Osteoblast (primary cell): Measurements from ENCODE around the gene AUTS2. TPM values are rescaled to one million over a fixed set of nuclear protein-coding genes. Genes with fewer than 3 reads are reported as not detected.

ENCODE experiments used
- DNase-seq: peaks from one replicate; pipeline ENCODE4 v3.0.0; 2011; ENCODE audit warnings: low spot score, mixed read lengths; ENCODE audit not compliant: insufficient read length; ENCODE audit errors: missing footprints
- H2AFZ ChIP-seq: 2 replicates; pipeline ENCODE4 v1.6.0; 2011; ENCODE audit warnings: mild to moderate bottlenecking, low read length
- H3K27ac ChIP-seq: 2 replicates; pipeline ENCODE4 v1.5.1; 2011; ENCODE audit warnings: mild to moderate bottlenecking, low read depth, low read length, moderate library complexity
- H3K27me3 ChIP-seq: 2 replicates; pipeline ENCODE4 v1.6.0; 2012; ENCODE audit warnings: mild to moderate bottlenecking, control low read depth, inconsistent platforms, low read length, moderate library complexity; ENCODE audit not compliant: insufficient read depth
- H3K36me3 ChIP-seq: 2 replicates; pipeline ENCODE4 v1.5.1; 2011; ENCODE audit warnings: mild to moderate bottlenecking, low read length, control low read depth, moderate library complexity; ENCODE audit not compliant: insufficient read depth
- H3K4me1 ChIP-seq: 2 replicates; pipeline ENCODE4 v1.5.1; 2011; ENCODE audit warnings: mild to moderate bottlenecking, low read length, control low read depth, moderate library complexity; ENCODE audit not compliant: insufficient read depth
- H3K4me2 ChIP-seq: 2 replicates; pipeline ENCODE4 v1.6.0; 2011; ENCODE audit warnings: mild to moderate bottlenecking, low read length; ENCODE audit not compliant: insufficient read depth
- H3K4me3 ChIP-seq: fragments of 200-600 bp; sonication (generic); 3 replicates; pipeline ENCODE4 v1.5.1; 2012; ENCODE audit warnings: mild to moderate bottlenecking, low read length, inconsistent platforms; ENCODE audit not compliant: insufficient read depth
- H3K79me2 ChIP-seq: 2 replicates; pipeline ENCODE4 v1.6.0; 2012; ENCODE audit warnings: mild to moderate bottlenecking, low read length, control low read depth, inconsistent platforms; ENCODE audit not compliant: insufficient read depth
- H3K9me3 ChIP-seq: 2 replicates; pipeline ENCODE4 v1.5.1; 2011; ENCODE audit warnings: low read depth, low read length, control low read depth
- H4K20me1 ChIP-seq: 2 replicates; pipeline ENCODE4 v1.6.0; 2012; ENCODE audit warnings: mild to moderate bottlenecking, low read length, control low read depth; ENCODE audit not compliant: insufficient read depth
- total RNA-seq: library from RNA; depleted of rRNA; stranded (reverse); fragments of >200 nt; gene quantifications from 2 replicates; pipeline ENCODE4 v1.2.3, GENCODE V29; 2012
- TF ChIP-seq, protein P1 (sequence below): IDR thresholded peaks from 2 replicates; pipeline ENCODE4 v1.5.1; 2011; ENCODE audit warnings: mild to moderate bottlenecking, low read depth, low read length, moderate library complexity; ENCODE audit errors: extremely low read depth

Gene AUTS2
- total RNA-seq, 1 donor: 15.2 TPM

DNA sequence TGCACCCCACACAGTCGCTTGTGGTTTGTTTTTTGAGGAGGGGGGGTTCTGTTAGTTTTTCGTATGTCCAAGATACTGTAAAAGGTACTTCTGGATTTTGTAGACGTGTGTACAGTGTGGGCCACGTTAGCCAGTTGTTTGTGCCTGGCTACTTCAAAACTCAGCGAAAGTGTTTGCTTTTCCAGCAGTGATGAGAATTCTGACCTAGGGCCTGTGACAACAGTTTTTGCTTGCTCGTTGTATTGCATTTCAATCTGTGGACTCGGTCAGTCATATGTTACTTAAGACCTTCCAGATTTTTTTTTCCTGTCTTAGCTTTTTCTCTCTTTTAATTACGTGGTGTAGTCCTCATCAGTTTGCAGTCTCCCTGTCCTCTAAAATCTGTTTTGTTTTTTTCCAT, 1194.8 kb downstream of the AUTS2 start:
- TF ChIP-seq, protein P1, sequence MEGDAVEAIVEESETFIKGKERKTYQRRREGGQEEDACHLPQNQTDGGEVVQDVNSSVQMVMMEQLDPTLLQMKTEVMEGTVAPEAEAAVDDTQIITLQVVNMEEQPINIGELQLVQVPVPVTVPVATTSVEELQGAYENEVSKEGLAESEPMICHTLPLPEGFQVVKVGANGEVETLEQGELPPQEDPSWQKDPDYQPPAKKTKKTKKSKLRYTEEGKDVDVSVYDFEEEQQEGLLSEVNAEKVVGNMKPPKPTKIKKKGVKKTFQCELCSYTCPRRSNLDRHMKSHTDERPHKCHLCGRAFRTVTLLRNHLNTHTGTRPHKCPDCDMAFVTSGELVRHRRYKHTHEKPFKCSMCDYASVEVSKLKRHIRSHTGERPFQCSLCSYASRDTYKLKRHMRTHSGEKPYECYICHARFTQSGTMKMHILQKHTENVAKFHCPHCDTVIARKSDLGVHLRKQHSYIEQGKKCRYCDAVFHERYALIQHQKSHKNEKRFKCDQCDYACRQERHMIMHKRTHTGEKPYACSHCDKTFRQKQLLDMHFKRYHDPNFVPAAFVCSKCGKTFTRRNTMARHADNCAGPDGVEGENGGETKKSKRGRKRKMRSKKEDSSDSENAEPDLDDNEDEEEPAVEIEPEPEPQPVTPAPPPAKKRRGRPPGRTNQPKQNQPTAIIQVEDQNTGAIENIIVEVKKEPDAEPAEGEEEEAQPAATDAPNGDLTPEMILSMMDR: no peak
- no peak for DNase-seq
- Histone ChIP-seq H3K4me1 (no peaks in the 10 kb centered on the region), H3K27ac (no peak overlapping the region), H3K4me3 (no peak overlapping the region), H4K20me1 (no peaks in the 10 kb centered on the region), H3K27me3 (no peaks in the 10 kb centered on the region), H2AFZ (no peak overlapping the region), H3K9me3 (no peaks in the 10 kb centered on the region), H3K4me2 (no peak overlapping the region), H3K36me3 (no peaks in the 10 kb centered on the region), H3K79me2 (no peaks in the 10 kb centered on the region)

DNA sequence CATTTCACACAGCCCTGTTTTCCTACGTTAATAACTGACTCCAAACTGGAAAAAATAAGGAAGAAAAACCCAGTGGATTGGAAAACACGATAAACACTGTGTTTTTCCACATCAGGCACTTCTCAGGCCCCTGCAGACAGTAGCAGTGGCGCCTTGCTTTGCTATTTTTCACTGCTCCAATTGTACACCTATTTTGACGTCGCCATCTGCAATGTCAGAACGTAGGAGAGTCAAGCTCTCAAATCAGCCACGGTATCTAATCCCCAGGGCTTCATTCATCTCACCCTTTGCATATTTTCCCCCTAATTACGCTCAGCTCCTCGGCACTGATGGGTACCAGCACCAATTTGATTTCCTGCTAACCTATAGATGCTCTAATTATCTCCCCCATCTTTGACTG, 1195.5 kb downstream of the AUTS2 start:
- no peaks in the 10 kb centered on the region for H3K36me3 ChIP-seq
- no peaks in the 10 kb centered on the region for H3K27me3 ChIP-seq
- no peaks in the 10 kb centered on the region for H3K4me1 ChIP-seq
- H2AFZ ChIP-seq: no peak overlapping the region
- H3K79me2 ChIP-seq: no peaks in the 10 kb centered on the region
- H4K20me1 ChIP-seq: no peaks in the 10 kb centered on the region
- no peaks in the 10 kb centered on the region for H3K9me3 ChIP-seq
- TF ChIP-seq, protein P1: no peak
- H3K4me3 ChIP-seq: no peak overlapping the region
- no peak for DNase-seq
- no peak overlapping the region for H3K27ac ChIP-seq
- H3K4me2 ChIP-seq: no peak overlapping the region

DNA sequence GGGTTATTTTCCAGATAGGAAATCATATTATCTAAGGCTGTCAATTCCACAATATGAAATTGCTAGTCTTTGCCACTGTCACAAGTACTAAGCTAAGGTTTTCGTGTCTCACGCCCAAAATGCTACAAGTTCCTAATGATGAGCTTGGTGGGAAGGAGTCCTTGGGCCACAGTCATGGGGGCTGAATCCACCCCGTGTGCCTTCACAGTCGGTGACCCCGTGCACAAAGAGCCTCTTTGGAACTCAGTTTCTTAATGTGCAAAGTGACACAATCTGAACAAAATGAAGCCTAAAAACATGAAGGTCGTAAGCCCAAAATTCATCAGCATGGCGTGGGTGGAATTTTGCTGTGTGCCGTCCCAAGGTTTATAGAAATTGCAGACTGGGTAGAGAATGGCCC, 1196.7 kb downstream of the AUTS2 start:
- H3K4me1 ChIP-seq: no peaks in the 10 kb centered on the region
- no peaks in the 10 kb centered on the region for H3K9me3 ChIP-seq
- H3K4me2 ChIP-seq: no peak overlapping the region
- TF ChIP-seq, protein P1: no peak
- H3K27me3 ChIP-seq: no peaks in the 10 kb centered on the region
- no peak overlapping the region for H2AFZ ChIP-seq
- H3K4me3 ChIP-seq: no peak overlapping the region
- no peaks in the 10 kb centered on the region for H3K36me3 ChIP-seq
- DNase-seq: no peak
- H4K20me1 ChIP-seq: no peaks in the 10 kb centered on the region
- no peaks in the 10 kb centered on the region for H3K79me2 ChIP-seq
- no peak overlapping the region for H3K27ac ChIP-seq

DNA sequence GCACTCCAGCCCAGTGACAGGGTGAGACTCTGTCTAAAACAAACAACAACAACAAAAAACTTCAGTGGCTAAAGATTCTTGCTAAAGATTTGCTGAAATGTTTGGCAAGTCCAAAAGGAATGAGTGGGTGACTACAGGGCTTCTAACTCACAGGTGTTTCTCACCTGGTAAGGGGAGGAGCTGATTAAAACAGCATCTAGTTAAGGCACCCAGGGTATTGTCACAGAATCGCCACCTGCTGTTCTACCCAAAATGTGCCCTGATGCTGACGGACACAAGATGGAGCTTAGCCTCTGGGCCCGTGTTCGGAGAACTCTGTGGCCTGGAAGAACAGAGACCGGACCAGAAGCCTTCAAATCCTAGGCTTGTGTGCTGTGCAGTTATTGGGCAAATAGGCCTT, 1197.7 kb downstream of the AUTS2 start:
- Histone ChIP-seq H3K27me3 (no peaks in the 10 kb centered on the region), H3K79me2 (no peaks in the 10 kb centered on the region), H3K4me2 (no peak overlapping the region), H3K36me3 (no peaks in the 10 kb centered on the region), H4K20me1 (no peaks in the 10 kb centered on the region), H3K27ac (no peak overlapping the region), H3K4me3 (no peak overlapping the region), H3K4me1 (no peaks in the 10 kb centered on the region), H3K9me3 (no peaks in the 10 kb centered on the region), H2AFZ (no peak overlapping the region)
- no peak for DNase-seq
- TF ChIP-seq, protein P1: no peak
